H9 (cell line): Measurements from ENCODE around the gene NINL. TPM values are rescaled to one million over a fixed set of nuclear protein-coding genes. Genes with fewer than 3 reads are reported as not detected.
"Not testable (repeated sequence)": the region's sequence is repeated elsewhere in the genome, so short reads cannot be mapped to it uniquely, and the experiment has no call there.

Experiments
- DNase-seq: peaks from one replicate; pipeline ENCODE4 v3.0.0-alpha.2; 2017
- H2AFZ ChIP-seq: one replicate; pipeline ENCODE4 v1.6.1; 2013; ENCODE audit warnings: mild to moderate bottlenecking, low read length, control low read depth, moderate library complexity
- H2AK5ac ChIP-seq: 2 replicates; pipeline ENCODE4 v1.6.1; 2013; ENCODE audit warnings: low read length, control low read depth, mixed read lengths; ENCODE audit not compliant: insufficient read length
- H2BK120ac ChIP-seq: one replicate; pipeline ENCODE4 v1.6.1; 2013; ENCODE audit warnings: low read depth, mild to moderate bottlenecking, low read length, control low read depth, inconsistent platforms; ENCODE audit not compliant: poor library complexity, severe bottlenecking
- H2BK12ac ChIP-seq: 2 replicates; pipeline ENCODE4 v1.6.1; 2013; ENCODE audit warnings: low read length, control low read depth, mixed read lengths, low read depth; ENCODE audit not compliant: insufficient read length
- H2BK15ac ChIP-seq: 2 replicates; pipeline ENCODE4 v1.6.1; 2013; ENCODE audit warnings: low read depth, low read length, control low read depth
- H2BK20ac ChIP-seq: one replicate; pipeline ENCODE4 v1.6.1; 2013; ENCODE audit warnings: low read depth, mild to moderate bottlenecking, low read length, control low read depth, inconsistent platforms; ENCODE audit not compliant: poor library complexity, severe bottlenecking
- H2BK5ac ChIP-seq: 2 replicates; pipeline ENCODE4 v1.6.1; 2013; ENCODE audit warnings: low read length, control low read depth, mixed read lengths; ENCODE audit not compliant: insufficient read length
- H3K14ac ChIP-seq: 2 replicates; pipeline ENCODE4 v1.6.1; 2013; ENCODE audit warnings: low read length, control low read depth; ENCODE audit not compliant: insufficient read depth
- H3K18ac ChIP-seq: 2 replicates; pipeline ENCODE4 v1.6.1; 2013; ENCODE audit warnings: low read depth, mild to moderate bottlenecking, mixed read lengths, low read length, control low read depth; ENCODE audit not compliant: insufficient read length
- H3K23ac ChIP-seq: 2 replicates; pipeline ENCODE4 v1.6.1; 2013; ENCODE audit warnings: low read length, control low read depth, mixed read lengths, low read depth; ENCODE audit not compliant: insufficient read length
- H3K23me2 ChIP-seq: 2 replicates; pipeline ENCODE4 v1.6.1; 2013; ENCODE audit warnings: low read depth, mild to moderate bottlenecking, mixed read lengths, low read length, control low read depth; ENCODE audit not compliant: insufficient read length, poor library complexity, severe bottlenecking
- H3K27ac ChIP-seq: 2 replicates; pipeline ENCODE4 v1.5.1; 2013; ENCODE audit warnings: low read length, control low read depth, mixed read lengths, low read depth; ENCODE audit not compliant: insufficient read length
- H3K27me3 ChIP-seq: 2 replicates; pipeline ENCODE4 v1.6.1; 2013; ENCODE audit warnings: low read length, control low read depth, inconsistent platforms; ENCODE audit not compliant: insufficient read depth
- H3K4ac ChIP-seq: 2 replicates; pipeline ENCODE4 v1.6.1; 2013; ENCODE audit warnings: low read depth, mild to moderate bottlenecking, control low read depth, inconsistent platforms, low read length, moderate library complexity
- H3K4me1 ChIP-seq: 2 replicates; pipeline ENCODE4 v1.6.1; 2013; ENCODE audit warnings: low read length, control low read depth, inconsistent platforms; ENCODE audit not compliant: insufficient read depth
- H3K4me2 ChIP-seq: 2 replicates; pipeline ENCODE4 v1.6.1; 2013; ENCODE audit warnings: low read length, control low read depth, mixed read lengths; ENCODE audit not compliant: insufficient read length, insufficient read depth
- H3K56ac ChIP-seq: 2 replicates; pipeline ENCODE4 v1.6.1; 2013; ENCODE audit warnings: low read depth, mild to moderate bottlenecking, mixed read lengths, low read length, control low read depth; ENCODE audit not compliant: insufficient read length
- H3K79me1 ChIP-seq: 2 replicates; pipeline ENCODE4 v1.6.1; 2013; ENCODE audit warnings: low read depth, mild to moderate bottlenecking, moderate library complexity, low read length, control low read depth, inconsistent platforms; ENCODE audit not compliant: insufficient read depth, poor library complexity, severe bottlenecking
- H3K79me2 ChIP-seq: 2 replicates; pipeline ENCODE4 v1.6.1; 2013; ENCODE audit warnings: low read length, control low read depth, inconsistent platforms; ENCODE audit not compliant: insufficient read depth
- H3K9ac ChIP-seq: 2 replicates; pipeline ENCODE4 v1.6.1; 2013; ENCODE audit warnings: low read length, control low read depth, mixed read lengths; ENCODE audit not compliant: insufficient read length; ENCODE audit errors: extremely low read depth
- H3K9me3 ChIP-seq: one replicate; pipeline ENCODE4 v1.6.1; 2013; ENCODE audit warnings: low read depth, low read length, inconsistent platforms; ENCODE audit not compliant: control insufficient read depth
- H3T11ph ChIP-seq: one replicate; pipeline ENCODE4 v1.6.1; 2013; ENCODE audit warnings: mild to moderate bottlenecking, low read length, control low read depth, inconsistent platforms
- H4K20me1 ChIP-seq: one replicate; pipeline ENCODE4 v1.6.1; 2013; ENCODE audit not compliant: control insufficient read depth, insufficient read length, insufficient read depth
- H4K5ac ChIP-seq: 2 replicates; pipeline ENCODE4 v1.6.1; 2013; ENCODE audit warnings: low read depth, mild to moderate bottlenecking, mixed read lengths, low read length, control low read depth; ENCODE audit not compliant: insufficient read length
- H4K8ac ChIP-seq: replicated peaks from 2 replicates; pipeline ENCODE4 v1.6.1; 2013; ENCODE audit warnings: low read length, control low read depth, mixed read lengths, low read depth; ENCODE audit not compliant: insufficient read length
- H4K91ac ChIP-seq: 2 replicates; pipeline ENCODE4 v1.6.1; 2013; ENCODE audit warnings: low read depth, mild to moderate bottlenecking, moderate library complexity, mixed read lengths, low read length, control low read depth; ENCODE audit not compliant: insufficient read length
- H3K27ac Mint-ChIP-seq, 3 experiments: 2 replicates in 2 of 3; 3 replicates in 1 of 3; pipeline ENCODE4 v1.8.0; 2020 to 2021; ENCODE audit warnings: mixed read lengths in 3 of 3, mild to moderate bottlenecking in 1 of 3, moderate library complexity in 1 of 3
- H3K27me3 Mint-ChIP-seq: 2 replicates; pipeline ENCODE4 v1.8.0; 2021; ENCODE audit warnings: low read depth, mild to moderate bottlenecking, moderate library complexity, mixed read lengths
- H3K36me3 Mint-ChIP-seq, 3 experiments: 2 replicates in 2 of 3; 3 replicates in 1 of 3; pipeline ENCODE4 v1.8.0; 2020 to 2021; ENCODE audit warnings: low read depth in 3 of 3, mixed read lengths in 3 of 3; ENCODE audit not compliant: insufficient read depth in 1 of 3
- H3K4me1 Mint-ChIP-seq, 2 experiments: 2 replicates each; pipeline ENCODE4 v1.8.0; 2020; ENCODE audit warnings: mixed read lengths in 2 of 2
- H3K4me3 Mint-ChIP-seq, 2 experiments: 2 replicates in 1 of 2; 3 replicates in 1 of 2; pipeline ENCODE4 v1.8.0; 2020 to 2021; ENCODE audit warnings: mild to moderate bottlenecking in 2 of 2, mixed read lengths in 2 of 2, moderate library complexity in 1 of 2
- H3K9me3 Mint-ChIP-seq, 2 experiments: 2 replicates in 1 of 2; 3 replicates in 1 of 2; pipeline ENCODE4 v1.8.0; 2020; ENCODE audit warnings: mild to moderate bottlenecking in 2 of 2, mixed read lengths in 2 of 2, moderate library complexity in 1 of 2
- CTCF ChIP-seq: fragments of 200-600 bp; sonication (generic); conservative IDR thresholded peaks from 3 replicates; pipeline ENCODE4 v1.8.0; 2021; ENCODE audit warnings: antibody characterized with exemption, mild to moderate bottlenecking
- WGBS: extraction: QIAGEN DNeasy Blood & Tissue Kit; methylation state at CpG from one replicate; pipeline ENCODE4 v1.1.7; 2013; ENCODE audit warnings: missing lambda C conversion rate, low lambda C conversion rate, mixed read lengths; ENCODE audit not compliant: insufficient read length; ENCODE audit errors: extremely low coverage; 5-methylcytosine and 5-hydroxymethylcytosine counted together
- total RNA-seq: library from RNA; stranded (reverse); gene quantifications from 2 replicates; pipeline ENCODE4 v1.2.1, GENCODE V29; 2021

NINL gene
- total RNA-seq, 1 experiment from 2014 or later = 34.3 TPM

GRCh38 chr20:25476106-25477013 lies 109.0 kb downstream of the NINL start:
- Histone ChIP-seq H3K56ac (no peak overlapping the region), H3K4ac (no peak overlapping the region), H2BK120ac (no peak overlapping the region), H2BK20ac (no peak overlapping the region), H2AK5ac (no peak overlapping the region), H2AFZ (no peak overlapping the region), H2BK15ac (no peak overlapping the region), H3K79me2 (no peaks in the 10 kb centered on the region), H3K9me3 (no peaks in the 10 kb centered on the region), H4K20me1 (no peaks in the 10 kb centered on the region), H3K79me1 (no peaks in the 10 kb centered on the region), H3K4me2 (no peak overlapping the region), H3K4me1 (no peaks in the 10 kb centered on the region), H3K23ac (no peak overlapping the region), H3K27ac (no peak overlapping the region), H2BK5ac (no peak overlapping the region), H4K5ac (no peak overlapping the region), H3T11ph (no peak overlapping the region), H3K14ac (no peak overlapping the region), H4K8ac (no peak overlapping the region), H3K23me2 (no peaks in the 10 kb centered on the region), H3K27me3 (no peaks in the 10 kb centered on the region), H2BK12ac (no peak overlapping the region), H3K9ac (no peak overlapping the region), H3K18ac (no peak overlapping the region), H4K91ac (no peak overlapping the region)
- no peaks in the 10 kb centered on the region for H3K27me3 Mint-ChIP-seq
- no peaks in the 10 kb centered on the region for H3K4me1 Mint-ChIP-seq
- DNase-seq = no peak
- no peak for TF ChIP-seq CTCF
- H3K36me3 Mint-ChIP-seq = peaks cover 46 to 64% (median 63%) of the 10 kb centered on the region in 3 experiments
- WGBS = no CpG with 5 or more reads among the region's 52 CpGs
- no peaks in the 10 kb centered on the region for H3K9me3 Mint-ChIP-seq
- H3K27ac Mint-ChIP-seq = peak overlapping the region in 1 of 3 experiments; percentile 44; a peak in 1 of 7 replicates
- no peak overlapping the region for H3K4me3 Mint-ChIP-seq

- H3K14ac ChIP-seq, H2BK15ac ChIP-seq, H3K27ac Mint-ChIP-seq, H3K23me2 ChIP-seq, H3K56ac ChIP-seq, H3K4me1 Mint-ChIP-seq, H3K4me3 Mint-ChIP-seq, H2AFZ ChIP-seq, H3K27me3 ChIP-seq, H4K91ac ChIP-seq, H4K20me1 ChIP-seq, H2BK120ac ChIP-seq, H2BK12ac ChIP-seq, H4K8ac ChIP-seq, H3T11ph ChIP-seq, H3K18ac ChIP-seq, H3K4ac ChIP-seq, H3K79me2 ChIP-seq, H4K5ac ChIP-seq, H2AK5ac ChIP-seq, H3K9ac ChIP-seq, DNase-seq, H2BK20ac ChIP-seq, H3K9me3 ChIP-seq, H3K4me1 ChIP-seq, H3K79me1 ChIP-seq, H3K23ac ChIP-seq, H3K27me3 Mint-ChIP-seq, H2BK5ac ChIP-seq, H3K27ac ChIP-seq, H3K9me3 Mint-ChIP-seq, H3K4me2 ChIP-seq: not testable (repeated sequence)
- H3K36me3 Mint-ChIP-seq = peaks cover 49 to 71% (median 60%) of the 10 kb centered on the region in 3 experiments
- WGBS = no CpG with 5 or more reads among the region's 2 CpGs
These were observed 112.0 kb downstream of the NINL start for GRCh38 chr20:25473297-25473696.
